WTC11 (cell line): ENCODE data around the gene CTNNA2. TPM values are rescaled to one million over a fixed set of nuclear protein-coding genes. Genes with fewer than 3 reads are reported as not detected.

ENCODE experiments used
- ATAC-seq: fragments of 200-7000 bp; cut with Tn5 transposase; 2 replicates; pipeline ENCODE4 v1.10.0; 2021; ENCODE audit warnings: mild to moderate bottlenecking, moderate library complexity
- CTCF ChIA-PET: fragments of 300-600 bp; sonication (Branson Sonifier 250); formaldehyde crosslinking; loops from one replicate; lab custom pipeline; 2021; ENCODE audit warnings: antibody characterized with exemption; lab: Charles Lee
- POLR2A ChIA-PET: fragments of 350-600 bp; sonication (Branson Sonifier 250); formaldehyde crosslinking; loops from one replicate; lab custom pipeline; 2021; ENCODE audit warnings: antibody characterized with exemption; lab: Charles Lee
- DNase-seq: peaks from one replicate; pipeline ENCODE4 v3.0.0; 2021; ENCODE audit warnings: low spot score
- H3K27ac Mint-ChIP-seq: 2 replicates; pipeline ENCODE4 v1.8.0; 2021; ENCODE audit warnings: mixed read lengths
- H3K27me3 Mint-ChIP-seq: 2 replicates; pipeline ENCODE4 v1.8.0; 2021; ENCODE audit warnings: low read depth, mild to moderate bottlenecking, moderate library complexity, mixed read lengths
- H3K36me3 Mint-ChIP-seq: 2 replicates; pipeline ENCODE4 v1.8.0; 2021; ENCODE audit warnings: mixed read lengths
- H3K4me1 Mint-ChIP-seq: 2 replicates; pipeline ENCODE4 v1.8.0; 2022; ENCODE audit warnings: mixed read lengths
- H3K4me3 Mint-ChIP-seq: 2 replicates; pipeline ENCODE4 v1.8.0; 2021; ENCODE audit warnings: mild to moderate bottlenecking, moderate library complexity, mixed read lengths
- H3K9me3 Mint-ChIP-seq: 2 replicates; pipeline ENCODE4 v1.8.0; 2021; ENCODE audit warnings: mixed read lengths
- E2F5 ChIP-seq: sonication (generic); formaldehyde crosslinking; IDR thresholded peaks from 2 replicates; pipeline ENCODE4 v1.8.1; 2022; ENCODE audit warnings: mild to moderate bottlenecking, moderate library complexity, missing genetic modification reagents
- FOXK1 ChIP-seq: sonication (generic); formaldehyde crosslinking; IDR thresholded peaks from 2 replicates; pipeline ENCODE4 v1.8.0; 2022; ENCODE audit warnings: mild to moderate bottlenecking, moderate library complexity, missing genetic modification reagents
- GABPB1 ChIP-seq: sonication (generic); formaldehyde crosslinking; IDR thresholded peaks from 2 replicates; pipeline ENCODE4 v1.8.1; 2023; ENCODE audit warnings: mild to moderate bottlenecking, missing genetic modification reagents
- JUN ChIP-seq: sonication (generic); formaldehyde crosslinking; IDR thresholded peaks from 2 replicates; pipeline ENCODE4 v1.8.0; 2023; ENCODE audit warnings: mild to moderate bottlenecking, missing genetic modification reagents
- MXD4 ChIP-seq: fragments of 250-450 bp; sonication (Bioruptor Pico); IDR thresholded peaks from 2 replicates; pipeline ENCODE4 v1.8.0; 2021; ENCODE audit warnings: mild to moderate bottlenecking, moderate library complexity, borderline replicate concordance
- NFYB ChIP-seq: sonication (generic); formaldehyde crosslinking; conservative IDR thresholded peaks from 2 replicates; pipeline ENCODE4 v1.8.0; 2022; ENCODE audit warnings: low read depth, missing genetic modification reagents
- PRRX2 ChIP-seq: fragments of 250-450 bp; sonication (Bioruptor Pico); IDR thresholded peaks from 2 replicates; pipeline ENCODE4 v1.8.0; 2021; ENCODE audit warnings: mild to moderate bottlenecking
- RORB ChIP-seq: fragments of 250-450 bp; sonication (Bioruptor Pico); IDR thresholded peaks from 2 replicates; pipeline ENCODE4 v1.9.0; 2021; ENCODE audit warnings: mild to moderate bottlenecking
- SMAD4 ChIP-seq: sonication (generic); formaldehyde crosslinking; IDR thresholded peaks from 2 replicates; pipeline ENCODE4 v1.8.0; 2022; ENCODE audit warnings: mild to moderate bottlenecking, missing genetic modification reagents
- TEAD4 ChIP-seq: sonication (generic); formaldehyde crosslinking; IDR thresholded peaks from 2 replicates; pipeline ENCODE4 v1.8.0; 2022; ENCODE audit warnings: mild to moderate bottlenecking, missing genetic modification reagents
- ZBTB21 ChIP-seq: sonication (generic); formaldehyde crosslinking; IDR thresholded peaks from 2 replicates; pipeline ENCODE4 v1.8.1; 2023; ENCODE audit warnings: mild to moderate bottlenecking, missing genetic modification reagents, borderline replicate concordance
- ZNF219 ChIP-seq: sonication (generic); formaldehyde crosslinking; IDR thresholded peaks from 2 replicates; pipeline ENCODE4 v1.8.0; 2023; ENCODE audit warnings: missing genetic modification reagents, mild to moderate bottlenecking, borderline replicate concordance
- ZNF423 ChIP-seq: fragments of 250-450 bp; sonication (Bioruptor Pico); IDR thresholded peaks from 2 replicates; pipeline ENCODE4 v2.1.2; 2022; ENCODE audit warnings: mild to moderate bottlenecking, moderate library complexity
- total RNA-seq: library from RNA; stranded (reverse); gene quantifications from 3 replicates; pipeline ENCODE4 v1.2.3, GENCODE V29; 2021
- TF ChIP-seq, protein P1 (sequence below): sonication (generic); formaldehyde crosslinking; IDR thresholded peaks from 2 replicates; pipeline ENCODE4 v1.8.0; 2023; ENCODE audit warnings: missing genetic modification reagents, mild to moderate bottlenecking, borderline replicate concordance
- TF ChIP-seq, protein P2 (sequence below): sonication (generic); formaldehyde crosslinking; IDR thresholded peaks from 2 replicates; pipeline ENCODE4 v1.8.1; 2023; ENCODE audit warnings: mild to moderate bottlenecking, moderate library complexity, missing genetic modification reagents
- TF ChIP-seq, protein P3 (sequence below): sonication (generic); formaldehyde crosslinking; IDR thresholded peaks from 2 replicates; pipeline ENCODE4 v1.8.0; 2022; ENCODE audit warnings: mild to moderate bottlenecking, missing genetic modification reagents

Gene CTNNA2
- total RNA-seq, 1 experiment from 2014 or later, result 3.8 TPM

- no peak for ATAC-seq
- CTCF ChIA-PET, result no interaction called here
These were observed 331.2 kb downstream of the CTNNA2 start for GRCh38 chr2:79844011-79844410.

DNA sequence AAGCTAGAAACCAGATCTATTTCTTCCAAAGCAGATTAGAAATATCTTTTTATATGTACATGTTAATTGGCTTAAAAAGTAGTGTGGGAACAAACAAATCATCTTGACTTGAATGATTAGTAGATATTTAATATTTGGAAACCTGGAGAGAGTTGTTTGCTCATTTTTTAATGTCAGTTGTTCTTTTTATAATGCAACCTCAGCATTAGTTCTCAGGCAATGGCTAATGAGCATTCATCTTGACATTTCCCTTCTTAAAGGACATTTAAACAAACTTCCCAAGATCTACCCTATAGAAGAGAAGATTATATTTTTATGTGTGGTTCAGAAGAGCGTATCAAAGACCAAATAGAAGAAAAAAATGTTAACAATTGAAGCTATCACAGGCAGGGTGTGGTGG is 334.0 kb downstream of the CTNNA2 start:
- Mint-ChIP-seq H3K27ac (no peak overlapping the region), H3K4me3 (no peak overlapping the region), H3K36me3 (peaks cover 4% of the 10 kb centered on the region; the same call in 1 of the 2 replicates), H3K4me1 (peaks cover 80% of the 10 kb centered on the region), H3K27me3 (no peaks in the 10 kb centered on the region), H3K9me3 (peaks cover 4% of the 10 kb centered on the region; the same call in 1 of the 2 replicates)
- no peak for TF ChIP-seq RORB
- TF ChIP-seq, protein P1, sequence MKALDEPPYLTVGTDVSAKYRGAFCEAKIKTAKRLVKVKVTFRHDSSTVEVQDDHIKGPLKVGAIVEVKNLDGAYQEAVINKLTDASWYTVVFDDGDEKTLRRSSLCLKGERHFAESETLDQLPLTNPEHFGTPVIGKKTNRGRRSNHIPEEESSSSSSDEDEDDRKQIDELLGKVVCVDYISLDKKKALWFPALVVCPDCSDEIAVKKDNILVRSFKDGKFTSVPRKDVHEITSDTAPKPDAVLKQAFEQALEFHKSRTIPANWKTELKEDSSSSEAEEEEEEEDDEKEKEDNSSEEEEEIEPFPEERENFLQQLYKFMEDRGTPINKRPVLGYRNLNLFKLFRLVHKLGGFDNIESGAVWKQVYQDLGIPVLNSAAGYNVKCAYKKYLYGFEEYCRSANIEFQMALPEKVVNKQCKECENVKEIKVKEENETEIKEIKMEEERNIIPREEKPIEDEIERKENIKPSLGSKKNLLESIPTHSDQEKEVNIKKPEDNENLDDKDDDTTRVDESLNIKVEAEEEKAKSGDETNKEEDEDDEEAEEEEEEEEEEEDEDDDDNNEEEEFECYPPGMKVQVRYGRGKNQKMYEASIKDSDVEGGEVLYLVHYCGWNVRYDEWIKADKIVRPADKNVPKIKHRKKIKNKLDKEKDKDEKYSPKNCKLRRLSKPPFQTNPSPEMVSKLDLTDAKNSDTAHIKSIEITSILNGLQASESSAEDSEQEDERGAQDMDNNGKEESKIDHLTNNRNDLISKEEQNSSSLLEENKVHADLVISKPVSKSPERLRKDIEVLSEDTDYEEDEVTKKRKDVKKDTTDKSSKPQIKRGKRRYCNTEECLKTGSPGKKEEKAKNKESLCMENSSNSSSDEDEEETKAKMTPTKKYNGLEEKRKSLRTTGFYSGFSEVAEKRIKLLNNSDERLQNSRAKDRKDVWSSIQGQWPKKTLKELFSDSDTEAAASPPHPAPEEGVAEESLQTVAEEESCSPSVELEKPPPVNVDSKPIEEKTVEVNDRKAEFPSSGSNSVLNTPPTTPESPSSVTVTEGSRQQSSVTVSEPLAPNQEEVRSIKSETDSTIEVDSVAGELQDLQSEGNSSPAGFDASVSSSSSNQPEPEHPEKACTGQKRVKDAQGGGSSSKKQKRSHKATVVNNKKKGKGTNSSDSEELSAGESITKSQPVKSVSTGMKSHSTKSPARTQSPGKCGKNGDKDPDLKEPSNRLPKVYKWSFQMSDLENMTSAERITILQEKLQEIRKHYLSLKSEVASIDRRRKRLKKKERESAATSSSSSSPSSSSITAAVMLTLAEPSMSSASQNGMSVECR (CRISPR knock-in tag), result no peak
- TF ChIP-seq JUN (CRISPR knock-in tag), result no peak
- no peak for DNase-seq
- ATAC-seq, result no peak
- ChIA-PET POLR2A (no interaction called here), CTCF (interaction anchor here (0.5 to 0.6 kb wide), 2 partner anchors 16 to 122 kb away, joined by 3 to 4 read pairs; no protein-coding TSS in a partner anchor)

More at GRCh38 chr2:79844011-79844410, 331.2 kb downstream of the CTNNA2 start:
- H3K9me3 Mint-ChIP-seq, result no peaks in the 10 kb centered on the region
- no peak overlapping the region for H3K27ac Mint-ChIP-seq
- DNase-seq, result no peak
- TF ChIP-seq, protein P2, sequence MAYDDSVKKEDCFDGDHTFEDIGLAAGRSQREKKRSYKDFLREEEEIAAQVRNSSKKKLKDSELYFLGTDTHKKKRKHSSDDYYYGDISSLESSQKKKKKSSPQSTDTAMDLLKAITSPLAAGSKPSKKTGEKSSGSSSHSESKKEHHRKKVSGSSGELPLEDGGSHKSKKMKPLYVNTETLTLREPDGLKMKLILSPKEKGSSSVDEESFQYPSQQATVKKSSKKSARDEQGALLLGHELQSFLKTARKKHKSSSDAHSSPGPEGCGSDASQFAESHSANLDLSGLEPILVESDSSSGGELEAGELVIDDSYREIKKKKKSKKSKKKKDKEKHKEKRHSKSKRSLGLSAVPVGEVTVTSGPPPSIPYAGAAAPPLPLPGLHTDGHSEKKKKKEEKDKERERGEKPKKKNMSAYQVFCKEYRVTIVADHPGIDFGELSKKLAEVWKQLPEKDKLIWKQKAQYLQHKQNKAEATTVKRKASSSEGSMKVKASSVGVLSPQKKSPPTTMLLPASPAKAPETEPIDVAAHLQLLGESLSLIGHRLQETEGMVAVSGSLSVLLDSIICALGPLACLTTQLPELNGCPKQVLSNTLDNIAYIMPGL (CRISPR knock-in tag), result no peak
- TF ChIP-seq NFYB (CRISPR knock-in tag) (no peak), TEAD4 (CRISPR knock-in tag) (no peak), PRRX2 (CRISPR knock-in tag) (no peak), E2F5 (CRISPR knock-in tag) (no peak), SMAD4 (CRISPR knock-in tag) (no peak), ZBTB21 (CRISPR knock-in tag) (no peak), MXD4 (CRISPR knock-in tag) (no peak), ZNF423 (CRISPR knock-in tag) (no peak), FOXK1 (CRISPR knock-in tag) (no peak), GABPB1 (CRISPR knock-in tag) (no peak), ZNF219 (CRISPR knock-in tag) (no peak)
- TF ChIP-seq, protein P3, sequence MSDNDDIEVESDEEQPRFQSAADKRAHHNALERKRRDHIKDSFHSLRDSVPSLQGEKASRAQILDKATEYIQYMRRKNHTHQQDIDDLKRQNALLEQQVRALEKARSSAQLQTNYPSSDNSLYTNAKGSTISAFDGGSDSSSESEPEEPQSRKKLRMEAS (CRISPR knock-in tag), result no peak
- TF ChIP-seq, protein P1 (CRISPR knock-in tag), result no peak
- TF ChIP-seq, all 79 proteins: peak for 0
- Mint-ChIP-seq H3K4me1 (peaks cover 68% of the 10 kb centered on the region), H3K36me3 (no peaks in the 10 kb centered on the region), H3K4me3 (no peak overlapping the region), H3K27me3 (no peaks in the 10 kb centered on the region)
- POLR2A ChIA-PET, result no interaction called here
